NB4 (cell line): ENCODE results near the gene NONO.

Experiments used
- POLR2A ChIP-seq: IDR thresholded peaks from 2 replicates; pipeline ENCODE4 v1.6.1; 2011; ENCODE audit warnings: mild to moderate bottlenecking; ENCODE audit not compliant: insufficient read length; ENCODE audit errors: extremely low read depth
- TF ChIP-seq, protein P1 (sequence below): IDR thresholded peaks from one replicate; pipeline ENCODE4 v1.5.1; 2012; ENCODE audit warnings: low read depth, low read length
- TF ChIP-seq, protein P2 (sequence below): IDR thresholded peaks from 2 replicates; pipeline ENCODE4 v1.6.1; 2011; ENCODE audit warnings: low read depth, low read length

DNA sequence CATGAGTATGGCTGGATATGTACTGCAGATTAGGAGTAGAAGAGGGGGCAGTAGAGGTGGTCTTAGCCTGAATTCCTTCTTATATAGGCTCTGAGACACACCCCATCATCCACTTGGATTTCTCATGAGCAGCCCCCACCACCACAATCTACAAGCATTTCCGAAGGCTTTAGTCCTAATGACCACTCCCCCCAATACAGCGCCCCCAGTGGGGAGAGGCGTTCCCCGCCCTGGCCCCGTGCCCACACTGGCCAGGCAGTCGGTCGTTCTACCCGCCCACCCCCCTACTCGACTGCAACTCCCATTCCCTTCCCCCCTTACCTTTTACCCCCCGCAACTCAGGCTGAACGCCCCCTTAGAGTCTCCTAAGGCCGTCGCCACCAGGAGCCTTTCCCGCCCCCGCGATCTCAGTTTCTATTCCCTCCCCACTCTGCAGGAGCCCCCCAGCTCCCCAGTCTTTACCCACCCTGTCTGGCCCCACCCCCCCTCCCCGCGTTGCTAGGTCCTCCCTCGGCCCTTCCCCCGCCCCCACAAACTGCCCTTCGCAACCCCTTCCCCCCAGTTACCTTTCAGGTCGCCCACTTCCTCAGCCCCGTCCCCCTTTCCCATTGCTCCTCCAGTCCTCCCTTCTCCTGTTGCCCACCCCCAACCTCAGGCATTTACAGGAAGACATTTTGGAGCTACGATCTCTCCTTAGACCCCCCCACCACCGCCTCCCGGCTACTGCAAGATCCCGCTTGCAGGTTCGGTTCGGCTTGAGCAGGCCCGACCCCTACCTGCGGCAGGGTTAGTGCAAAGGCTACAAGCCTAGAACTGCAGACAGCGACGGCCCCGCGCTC lies 30.0 kb upstream of the NONO start:
- TF ChIP-seq, protein P1, sequence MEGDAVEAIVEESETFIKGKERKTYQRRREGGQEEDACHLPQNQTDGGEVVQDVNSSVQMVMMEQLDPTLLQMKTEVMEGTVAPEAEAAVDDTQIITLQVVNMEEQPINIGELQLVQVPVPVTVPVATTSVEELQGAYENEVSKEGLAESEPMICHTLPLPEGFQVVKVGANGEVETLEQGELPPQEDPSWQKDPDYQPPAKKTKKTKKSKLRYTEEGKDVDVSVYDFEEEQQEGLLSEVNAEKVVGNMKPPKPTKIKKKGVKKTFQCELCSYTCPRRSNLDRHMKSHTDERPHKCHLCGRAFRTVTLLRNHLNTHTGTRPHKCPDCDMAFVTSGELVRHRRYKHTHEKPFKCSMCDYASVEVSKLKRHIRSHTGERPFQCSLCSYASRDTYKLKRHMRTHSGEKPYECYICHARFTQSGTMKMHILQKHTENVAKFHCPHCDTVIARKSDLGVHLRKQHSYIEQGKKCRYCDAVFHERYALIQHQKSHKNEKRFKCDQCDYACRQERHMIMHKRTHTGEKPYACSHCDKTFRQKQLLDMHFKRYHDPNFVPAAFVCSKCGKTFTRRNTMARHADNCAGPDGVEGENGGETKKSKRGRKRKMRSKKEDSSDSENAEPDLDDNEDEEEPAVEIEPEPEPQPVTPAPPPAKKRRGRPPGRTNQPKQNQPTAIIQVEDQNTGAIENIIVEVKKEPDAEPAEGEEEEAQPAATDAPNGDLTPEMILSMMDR = peak; percentile 50
- no peak for TF ChIP-seq POLR2A
- TF ChIP-seq, protein P2, sequence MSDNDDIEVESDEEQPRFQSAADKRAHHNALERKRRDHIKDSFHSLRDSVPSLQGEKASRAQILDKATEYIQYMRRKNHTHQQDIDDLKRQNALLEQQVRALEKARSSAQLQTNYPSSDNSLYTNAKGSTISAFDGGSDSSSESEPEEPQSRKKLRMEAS = no peak
